Measurements from ENCODE around the gene TSHZ2. TPM values are rescaled to one million over a fixed set of nuclear protein-coding genes. Genes with fewer than 3 reads are reported as not detected.

The TSHZ2 gene
- total RNA-seq, 1 experiment from 2014 or later = 0.07 TPM

- H2BK15ac ChIP-seq (ENCODE audit: low read depth, low read length) = no peak overlapping the region
- Mint-ChIP-seq H3K4me1 (no peaks in the 10 kb centered on the region), H3K9me3 (no peaks in the 10 kb centered on the region; a peak in 2 of 5 replicates), H3K36me3 (ENCODE audit: insufficient read depth in 1 of 3, low read depth in 3 of 3) (no peaks in the 10 kb centered on the region), H3K27me3 (ENCODE audit: low read depth) (peaks cover 2% of the 10 kb centered on the region; the same call in 1 of the 2 replicates), H3K4me3 (no peak overlapping the region), H3K27ac (no peak overlapping the region; a peak in 1 of 7 replicates)
- no peak overlapping the region for H3K27ac ChIP-seq (ENCODE audit: insufficient read length, low read depth, low read length)
- H3K9ac ChIP-seq (ENCODE audit: extremely low read depth, insufficient read length, low read length) = no peak overlapping the region
- H3K79me1 ChIP-seq (ENCODE audit: insufficient read depth, low read depth, low read length, poor library complexity, severe bottlenecking) = no peaks in the 10 kb centered on the region
- no CpG with 5 or more reads among the region's 6 CpGs for WGBS (ENCODE audit: extremely low coverage, insufficient read length, low lambda C conversion rate)
- no peak overlapping the region for H3K56ac ChIP-seq (ENCODE audit: insufficient read length, low read depth, low read length)
- peak; percentile 40; the same call in 2 of the 3 replicates for TF ChIP-seq CTCF (conservative IDR thresholded peaks at IDR 0.05)
- no peak overlapping the region for H2AFZ ChIP-seq (ENCODE audit: low read length)
- peaks cover 5% of the 10 kb centered on the region; the same call in 1 of the 2 replicates for H3K4me1 ChIP-seq (ENCODE audit: insufficient read depth, low read length)
- H3K23ac ChIP-seq (ENCODE audit: insufficient read length, low read depth, low read length) = no peak overlapping the region
- H4K5ac ChIP-seq (ENCODE audit: insufficient read length, low read depth, low read length) = no peak overlapping the region
- H3T11ph ChIP-seq (ENCODE audit: low read length) = no peak overlapping the region
- H3K9me3 ChIP-seq (ENCODE audit: control insufficient read depth, low read depth, low read length) = no peaks in the 10 kb centered on the region
- H3K27me3 ChIP-seq (ENCODE audit: insufficient read depth, low read length) = no peaks in the 10 kb centered on the region
- H2BK5ac ChIP-seq (ENCODE audit: insufficient read length, low read length) = no peak overlapping the region
- no peak overlapping the region for H3K14ac ChIP-seq (ENCODE audit: insufficient read depth, low read length)
- H3K4ac ChIP-seq (ENCODE audit: low read depth, low read length) = no peak overlapping the region
- no peak overlapping the region for H2BK120ac ChIP-seq (ENCODE audit: low read depth, low read length, poor library complexity, severe bottlenecking)
- peak; percentile 30 for DNase-seq
- H2BK12ac ChIP-seq (ENCODE audit: insufficient read length, low read depth, low read length) = no peak overlapping the region
- H4K91ac ChIP-seq (ENCODE audit: insufficient read length, low read depth, low read length) = no peak overlapping the region
- no peak overlapping the region for H2AK5ac ChIP-seq (ENCODE audit: insufficient read length, low read length)
- H4K20me1 ChIP-seq (ENCODE audit: control insufficient read depth, insufficient read depth, insufficient read length) = no peaks in the 10 kb centered on the region
- no peak overlapping the region for H2BK20ac ChIP-seq (ENCODE audit: low read depth, low read length, poor library complexity, severe bottlenecking)
- no peak overlapping the region for H4K8ac ChIP-seq (replicated peaks; ENCODE audit: insufficient read length, low read depth, low read length)
- H3K18ac ChIP-seq (ENCODE audit: insufficient read length, low read depth, low read length) = no peak overlapping the region
- no peak overlapping the region for H3K4me2 ChIP-seq (ENCODE audit: insufficient read depth, insufficient read length, low read length)
- no peaks in the 10 kb centered on the region for H3K79me2 ChIP-seq (ENCODE audit: insufficient read depth, low read length)
- no peaks in the 10 kb centered on the region for H3K23me2 ChIP-seq (ENCODE audit: insufficient read length, low read depth, low read length, poor library complexity, severe bottlenecking)
Observed at GRCh38 chr20:52937591-52938100, 34.5 kb upstream of the TSHZ2 start.

Measured in H9 (cell line).